ENCODE results near the gene NMD3. TPM values are rescaled to one million over a fixed set of nuclear protein-coding genes. Genes with fewer than 3 reads are reported as not detected.
A peak's percentile ranks its signal among the peaks of the same experiment; 100 is the strongest.

The NMD3 gene
- total and polyA plus RNA-seq, 2 experiments from 2014 or later, result 27.8 to 52.5 TPM

- H3K4me3 ChIP-seq, result peak overlapping the region; percentile 70
- peak overlapping the region; percentile 91 for H3K4me2 ChIP-seq
- H3K27ac ChIP-seq, result no peak overlapping the region
- no peaks in the 10 kb centered on the region for H3K36me3 ChIP-seq (replicated peaks; ENCODE audit: insufficient read depth, low read depth)
- peaks cover 12% of the 10 kb centered on the region for H4K20me1 ChIP-seq (ENCODE audit: insufficient read depth, poor library complexity, severe bottlenecking)
- 34% methylated on average over 2 of the region's 2 CpGs for WGBS (ENCODE audit: low lambda C conversion rate, missing lambda C conversion rate)
- H2AFZ ChIP-seq, result peak overlapping the region; percentile 71
- H3K9me2 ChIP-seq (replicated peaks; ENCODE audit: insufficient read depth), result no peaks in the 10 kb centered on the region
- no peak for TF ChIP-seq EZH2 (IDR thresholded peaks at IDR 0.05; ENCODE audit: borderline replicate concordance)
- no peak for TF ChIP-seq CTCF (IDR thresholded peaks at IDR 0.05; ENCODE audit: poor library complexity)
- TF ChIP-seq EZH2phosphoT487 (IDR thresholded peaks at IDR 0.05; ENCODE audit: low read depth, severe bottlenecking, unreplicated experiment), result no peak
- no peak for DNase-seq (ENCODE audit: low spot score)
- no peaks in the 10 kb centered on the region for H3K9me3 ChIP-seq (ENCODE audit: low read depth)
- peaks cover 59% of the 10 kb centered on the region for H3K79me2 ChIP-seq
- H3K4me1 ChIP-seq (ENCODE audit: insufficient read depth), result peaks cover 17% of the 10 kb centered on the region
- H3K27me3 ChIP-seq, result no peaks in the 10 kb centered on the region
Measured at GRCh38 chr3:161222662-161223061, 1.6 kb downstream of the NMD3 start.

GRCh38 chr3:161224786-161225185 lies 3.7 kb downstream of the NMD3 start:
- 91% methylated on average over 8 of the region's 8 CpGs for WGBS (ENCODE audit: low lambda C conversion rate, missing lambda C conversion rate)
- H3K4me3 ChIP-seq, result no peak overlapping the region
- no peak for TF ChIP-seq EZH2phosphoT487 (IDR thresholded peaks at IDR 0.05; ENCODE audit: low read depth, severe bottlenecking, unreplicated experiment)
- TF ChIP-seq EZH2 (IDR thresholded peaks at IDR 0.05; ENCODE audit: borderline replicate concordance), result no peak
- TF ChIP-seq CTCF (IDR thresholded peaks at IDR 0.05; ENCODE audit: poor library complexity), result no peak
- H2AFZ ChIP-seq, result no peak overlapping the region
- H3K9me2 ChIP-seq (replicated peaks; ENCODE audit: insufficient read depth), result no peaks in the 10 kb centered on the region
- peak overlapping the region; percentile 27 for H3K4me2 ChIP-seq
- no peak overlapping the region for H3K27ac ChIP-seq
- H3K9me3 ChIP-seq (ENCODE audit: low read depth), result no peaks in the 10 kb centered on the region
- DNase-seq (ENCODE audit: low spot score), result no peak
- no peaks in the 10 kb centered on the region for H3K27me3 ChIP-seq
- peaks cover 77% of the 10 kb centered on the region for H3K79me2 ChIP-seq
- peaks cover 3% of the 10 kb centered on the region for H3K36me3 ChIP-seq (replicated peaks; ENCODE audit: insufficient read depth, low read depth)
- peaks cover 17% of the 10 kb centered on the region for H3K4me1 ChIP-seq (ENCODE audit: insufficient read depth)
- peaks cover 17% of the 10 kb centered on the region for H4K20me1 ChIP-seq (ENCODE audit: insufficient read depth, poor library complexity, severe bottlenecking)

GRCh38 chr3:161230621-161231171 lies 9.6 kb downstream of the NMD3 start:
- TF ChIP-seq EZH2phosphoT487 (IDR thresholded peaks at IDR 0.05; ENCODE audit: low read depth, severe bottlenecking, unreplicated experiment) (no peak), EZH2 (IDR thresholded peaks at IDR 0.05; ENCODE audit: borderline replicate concordance) (no peak), CTCF (IDR thresholded peaks at IDR 0.05; ENCODE audit: poor library complexity) (no peak)
- peaks cover 37% of the 10 kb centered on the region for H3K79me2 ChIP-seq
- H3K9me2 ChIP-seq (replicated peaks; ENCODE audit: insufficient read depth), result no peaks in the 10 kb centered on the region
- no peak overlapping the region for H3K27ac ChIP-seq
- no peak overlapping the region for H3K4me3 ChIP-seq
- H3K9me3 ChIP-seq (ENCODE audit: low read depth), result no peaks in the 10 kb centered on the region
- no peak overlapping the region for H3K4me2 ChIP-seq
- H3K36me3 ChIP-seq (replicated peaks; ENCODE audit: insufficient read depth, low read depth), result peaks cover 9% of the 10 kb centered on the region
- no peaks in the 10 kb centered on the region for H3K27me3 ChIP-seq
- H2AFZ ChIP-seq, result no peak overlapping the region
- H3K4me1 ChIP-seq (ENCODE audit: insufficient read depth), result no peaks in the 10 kb centered on the region
- no peak for DNase-seq (ENCODE audit: low spot score)
- WGBS (ENCODE audit: low lambda C conversion rate, missing lambda C conversion rate), result 95% methylated on average over 2 of the region's 2 CpGs
- peaks cover 7% of the 10 kb centered on the region for H4K20me1 ChIP-seq (ENCODE audit: insufficient read depth, poor library complexity, severe bottlenecking)

All from hepatocyte (in vitro differentiated cells).